ENCODE results near the gene CDC42BPB. TPM values are rescaled to one million over a fixed set of nuclear protein-coding genes. Genes with fewer than 3 reads are reported as not detected.

Gene CDC42BPB
- total RNA-seq, 4 donors from 2014 or later, result 145 to 255 (median 197) TPM

DNA sequence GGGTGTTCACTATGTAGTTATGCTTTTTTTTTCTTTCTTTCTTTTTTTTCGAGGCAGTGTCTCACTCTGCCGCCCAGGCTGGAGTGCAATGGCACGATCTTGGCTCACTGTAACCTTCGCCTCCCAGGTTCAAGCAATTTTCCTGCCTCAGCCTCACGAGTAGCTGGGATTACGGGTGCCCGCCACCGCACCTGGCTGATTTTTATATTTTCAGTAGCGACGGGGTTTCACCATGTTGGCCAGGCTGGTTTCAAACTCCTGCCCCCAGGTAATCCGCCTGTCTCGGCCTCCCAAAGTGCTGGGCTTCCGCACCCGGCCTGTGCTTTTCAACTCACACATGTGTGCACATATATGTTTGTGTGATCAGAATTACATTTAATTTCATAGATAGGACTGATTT lies 173.8 kb downstream of the CDC42BPB start:
- TF ChIP-seq, protein P1, sequence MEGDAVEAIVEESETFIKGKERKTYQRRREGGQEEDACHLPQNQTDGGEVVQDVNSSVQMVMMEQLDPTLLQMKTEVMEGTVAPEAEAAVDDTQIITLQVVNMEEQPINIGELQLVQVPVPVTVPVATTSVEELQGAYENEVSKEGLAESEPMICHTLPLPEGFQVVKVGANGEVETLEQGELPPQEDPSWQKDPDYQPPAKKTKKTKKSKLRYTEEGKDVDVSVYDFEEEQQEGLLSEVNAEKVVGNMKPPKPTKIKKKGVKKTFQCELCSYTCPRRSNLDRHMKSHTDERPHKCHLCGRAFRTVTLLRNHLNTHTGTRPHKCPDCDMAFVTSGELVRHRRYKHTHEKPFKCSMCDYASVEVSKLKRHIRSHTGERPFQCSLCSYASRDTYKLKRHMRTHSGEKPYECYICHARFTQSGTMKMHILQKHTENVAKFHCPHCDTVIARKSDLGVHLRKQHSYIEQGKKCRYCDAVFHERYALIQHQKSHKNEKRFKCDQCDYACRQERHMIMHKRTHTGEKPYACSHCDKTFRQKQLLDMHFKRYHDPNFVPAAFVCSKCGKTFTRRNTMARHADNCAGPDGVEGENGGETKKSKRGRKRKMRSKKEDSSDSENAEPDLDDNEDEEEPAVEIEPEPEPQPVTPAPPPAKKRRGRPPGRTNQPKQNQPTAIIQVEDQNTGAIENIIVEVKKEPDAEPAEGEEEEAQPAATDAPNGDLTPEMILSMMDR (IDR thresholded peaks at IDR 0.05), result no peak
- no peak for TF ChIP-seq POLR2A (IDR thresholded peaks at IDR 0.05)
- Histone ChIP-seq H3K27me3 (no peaks in the 10 kb centered on the region), H3K4me1 (peaks cover 0 to 9% (median 3%) of the 10 kb centered on the region in 4 donors), H3K9me3 (no peaks in the 10 kb centered on the region), H3K27ac (peak overlapping the region in 3 of 4 donors; percentile 14 to 73 (median 66)), H3K36me3 (peaks cover 0 to 13% (median 0%) of the 10 kb centered on the region in 3 donors), H3K4me3 (no peak overlapping the region)
- no peak for DNase-seq

DNA sequence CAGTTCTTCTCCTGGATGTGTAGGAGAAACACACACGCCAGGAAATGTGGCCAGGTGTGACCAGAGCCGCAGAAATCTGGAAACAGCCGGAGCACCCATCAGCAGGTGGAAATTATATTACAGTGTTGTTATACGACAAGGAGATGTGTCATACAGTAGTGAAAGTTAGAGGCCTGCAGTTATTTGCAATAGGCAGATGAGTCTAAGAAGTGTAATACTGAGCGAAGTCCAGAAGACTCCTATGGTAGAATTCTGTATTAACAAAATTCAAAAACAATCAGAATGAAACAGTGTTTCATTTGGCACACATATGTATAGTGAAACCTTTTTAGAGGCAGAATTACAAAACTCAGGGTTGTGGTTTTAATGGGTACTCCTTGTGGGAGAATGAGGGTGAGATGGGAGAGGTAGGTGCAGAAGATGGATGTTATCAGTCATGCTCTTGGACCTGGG lies 174.2 kb downstream of the CDC42BPB start:
- Histone ChIP-seq H3K27ac (peak overlapping the region in 2 of 4 donors; percentile 66 to 73), H3K4me1 (peaks cover 0 to 9% (median 3%) of the 10 kb centered on the region in 4 donors), H3K9me3 (no peaks in the 10 kb centered on the region), H3K27me3 (no peaks in the 10 kb centered on the region), H3K36me3 (peaks cover 0 to 11% (median 0%) of the 10 kb centered on the region in 3 donors), H3K4me3 (no peak overlapping the region)
- TF ChIP-seq, protein P1 (IDR thresholded peaks at IDR 0.05), result peak in 1 of 6 experiments; percentile 11
- TF ChIP-seq POLR2A (IDR thresholded peaks at IDR 0.05), result no peak
- no peak for DNase-seq

Other genes with a start within 250 kb of the CDC42BPB start
- gene AMN, start 134.9 kb downstream of the CDC42BPB start, total RNA-seq, result 1,000 to 10,000 TPM in 1 of 4 donors, 100 to 1,000 TPM in 2, 10 to 100 TPM in 1; 89.1 to 1,110 (median 806) TPM
- not detected for gene LBHD2, start 26.7 kb upstream of the CDC42BPB start, total RNA-seq
- 10 to 100 TPM; 20.6 to 69.5 (median 34.1) TPM for gene EXOC3L4, start 37.2 kb upstream of the CDC42BPB start, total RNA-seq
- gene TNFAIP2, start 65.9 kb upstream of the CDC42BPB start, total RNA-seq, result 10 to 100 TPM; 10.5 to 94.9 (median 31.1) TPM

All from Peyer's patch (tissue), 4 donors.